ENCODE data around the gene QSOX1. TPM values are rescaled to one million over a fixed set of nuclear protein-coding genes. Genes with fewer than 3 reads are reported as not detected.

QSOX1 gene
- total and polyA plus RNA-seq, 2 of the 4 experiments (the other 2 are of a cell fraction) = 102 to 791 TPM

GRCh38 chr1:180197231-180197630 is 42.6 kb downstream of the QSOX1 start:
- H3K79me1 ChIP-seq (ENCODE audit: low read depth in 1 of 2, low read length in 2 of 2) = peaks cover under 1 to 26% of the 10 kb centered on the region in 2 experiments; a peak in 2 of 4 replicates
- H3K23ac ChIP-seq (ENCODE audit: low read depth, low read length) = no peak overlapping the region
- H3K9me1 ChIP-seq (ENCODE audit: insufficient read depth, low read length) = peaks cover 12% of the 10 kb centered on the region
- H2BK20ac ChIP-seq (ENCODE audit: low read depth, low read length) = no peak overlapping the region
- TF ChIP-seq RCOR1 (IDR thresholded peaks at IDR 0.05; ENCODE audit: insufficient replicate concordance, low read length) (no peak), USF2 (IDR thresholded peaks at IDR 0.05; ENCODE audit: low read depth, low read length) (no peak), CEBPB (IDR thresholded peaks at IDR 0.05; ENCODE audit: low read depth, low read length) (no peak), NFE2L2 (IDR thresholded peaks at IDR 0.05; ENCODE audit: low read depth, low read length) (no peak), MXI1 (IDR thresholded peaks at IDR 0.05; ENCODE audit: borderline replicate concordance, low read depth, low read length) (no peak), RAD21 (IDR thresholded peaks at IDR 0.05; ENCODE audit: low read length) (no peak), POLR2A (IDR thresholded peaks at IDR 0.05; ENCODE audit: low read depth, low read length) (no peak), SMC3 (IDR thresholded peaks at IDR 0.05; ENCODE audit: low read depth, low read length) (no peak)
- no peak overlapping the region for H2BK5ac ChIP-seq (ENCODE audit: low read depth, low read length, poor library complexity, severe bottlenecking)
- no peak overlapping the region for H4K5ac ChIP-seq (ENCODE audit: low read depth, low read length)
- ATAC-seq (ENCODE audit: low read depth) = no peak
- H2AK5ac ChIP-seq (ENCODE audit: low read depth, low read length) = no peak overlapping the region
- H3K9ac ChIP-seq (ENCODE audit: low read depth, low read length) = no peak overlapping the region
- no peak overlapping the region for H3K56ac ChIP-seq (ENCODE audit: extremely low read depth, insufficient read depth, low read length)
- no peak overlapping the region for H2AK9ac ChIP-seq (replicated peaks; ENCODE audit: low read depth, low read length, poor library complexity)
- intact Hi-C loops (cut with micrococcal nuclease) = no loop called here
- no peaks in the 10 kb centered on the region for H3K9me3 ChIP-seq (ENCODE audit: control insufficient read depth, insufficient read depth, low read length)
- H2BK15ac ChIP-seq (ENCODE audit: low read depth, low read length) = no peak overlapping the region
- no peak for DNase-seq
- H3K4ac ChIP-seq (ENCODE audit: low read depth, low read length) = no peak overlapping the region
- in situ Hi-C loops (cut with MboI; ENCODE audit: low sequenced_read_pairs) = no loop called here
- no peak overlapping the region for H3K14ac ChIP-seq (replicated peaks; ENCODE audit: low read depth, low read length)
- H4K20me1 ChIP-seq (ENCODE audit: insufficient read depth, low read length) = peaks cover 88% of the 10 kb centered on the region
- TSS peak; percentile 59 for BruUV-seq (replicated peaks)
- H3K4me3 ChIP-seq (ENCODE audit: insufficient read depth, low read depth, low read length) = no peak overlapping the region
- no peaks in the 10 kb centered on the region; the same call in 1 of the 2 replicates for H3K4me1 ChIP-seq (ENCODE audit: control insufficient read depth, insufficient read depth, low read length)
- no peak overlapping the region for H2BK120ac ChIP-seq (ENCODE audit: low read depth, low read length)
- peaks cover 97% of the 10 kb centered on the region for H3K36me3 ChIP-seq (ENCODE audit: control insufficient read depth, insufficient read depth, low read length)
- no peak overlapping the region for H2AFZ ChIP-seq (replicated peaks; ENCODE audit: low read length, poor library complexity)
- H3K18ac ChIP-seq (ENCODE audit: low read depth, low read length) = no peak overlapping the region
- POLR2A ChIA-PET (ENCODE audit: unreplicated experiment) = no interaction called here
- H3K4me2 ChIP-seq (ENCODE audit: low read depth, low read length) = no peak overlapping the region
- no peak overlapping the region for H4K91ac ChIP-seq (ENCODE audit: insufficient read depth, low read depth, low read length)
- no peak overlapping the region for H4K8ac ChIP-seq (ENCODE audit: low read depth in 2 of 2, low read length in 2 of 2)
- no CpG with 5 or more reads among the region's 5 CpGs for WGBS, 2 experiments (ENCODE audit: extremely low coverage in 2 of 2, insufficient read length in 1 of 2)
- no peak overlapping the region for H3K27ac ChIP-seq (ENCODE audit: insufficient read depth, low read length)
- dilution Hi-C loops (cut with HindIII; ENCODE audit: low sequenced_read_pairs, unreplicated experiment) = no loop called here
- CTCF ChIA-PET = no interaction called here
- no peaks in the 10 kb centered on the region for H3K27me3 ChIP-seq (ENCODE audit: control insufficient read depth, insufficient read depth, low read length)
